Erythroblast (primary cell): ENCODE measurements around the gene PIM3.

Experiments used
- GATA1 ChIP-seq: IDR thresholded peaks from 2 replicates; pipeline ENCODE4 v1.6.1; 2011; ENCODE audit warnings: low read depth, mild to moderate bottlenecking, control low read depth, low read length, moderate library complexity
- POLR2A ChIP-seq: IDR thresholded peaks from 2 replicates; pipeline ENCODE4 v1.6.1; 2011; ENCODE audit warnings: mild to moderate bottlenecking, low read length

GRCh38 chr22:49991167-49991566, 30.6 kb downstream of the PIM3 start:
- no peak for TF ChIP-seq POLR2A
- TF ChIP-seq GATA1 = no peak
